HepG2 (cell line): ENCODE data around the gene EEF1AKMT4. TPM values are rescaled to one million over a fixed set of nuclear protein-coding genes. Genes with fewer than 3 reads are reported as not detected.
A peak's percentile ranks its signal among the peaks of the same experiment; 100 is the strongest.

Experiments
- ASH2L ChIP-seq: fragments of 300-600, 200-600 bp; sonication (generic); IDR thresholded peaks from 2 replicates; pipeline ENCODE4 v1.7.0; 2017; ENCODE audit warnings: low read depth, mild to moderate bottlenecking, moderate library complexity, mixed read lengths, low read length; ENCODE audit not compliant: insufficient read length
- ATRX ChIP-seq: sonication (generic); formaldehyde crosslinking; IDR thresholded peaks from 2 replicates; pipeline ENCODE4 v1.4.0; 2020; ENCODE audit warnings: missing genetic modification reagents, borderline replicate concordance
- CHCHD3 ChIP-seq: sonication (generic); formaldehyde crosslinking; IDR thresholded peaks from 2 replicates; pipeline ENCODE4 v1.8.0; 2022; ENCODE audit warnings: mild to moderate bottlenecking, missing genetic modification reagents, moderate library complexity
- DR1 ChIP-seq: sonication (generic); formaldehyde crosslinking; IDR thresholded peaks from 2 replicates; pipeline ENCODE4 v1.8.0; 2021; ENCODE audit warnings: mild to moderate bottlenecking, missing genetic modification reagents, inconsistent platforms
- HOXA7 ChIP-seq: sonication (generic); formaldehyde crosslinking; IDR thresholded peaks from 2 replicates; pipeline ENCODE4 v1.8.1; 2022; ENCODE audit warnings: mild to moderate bottlenecking, missing genetic modification reagents, moderate library complexity
- KLF9 ChIP-seq: IDR thresholded peaks from 2 replicates; pipeline ENCODE4 v1.6.1; 2016; ENCODE audit warnings: low read depth
- MATR3 ChIP-seq: sonication (generic); formaldehyde crosslinking; IDR thresholded peaks from 2 replicates; pipeline ENCODE4 v1.4.0; 2020; ENCODE audit warnings: missing genetic modification reagents
- NCOA2 ChIP-seq: sonication (generic); formaldehyde crosslinking; IDR thresholded peaks from 2 replicates; pipeline ENCODE4 v1.8.0; 2022; ENCODE audit warnings: inconsistent platforms
- NR1H2 ChIP-seq: sonication (generic); formaldehyde crosslinking; IDR thresholded peaks from 2 replicates; pipeline ENCODE4 v1.8.1; 2022; ENCODE audit warnings: low read depth, missing genetic modification reagents, borderline replicate concordance
- RBM22 ChIP-seq: fragments of 200-400 bp; formaldehyde crosslinking; optimal IDR thresholded peaks from 2 replicates; pipeline ENCODE3; 2017; ENCODE audit warnings: mild to moderate bottlenecking, low read length, moderate library complexity
- SYNCRIP ChIP-seq: fragments of 200-400 bp; formaldehyde crosslinking; IDR thresholded peaks from 2 replicates; pipeline ENCODE4 v1.6.1; 2018; ENCODE audit warnings: mild to moderate bottlenecking, low read depth, low read length; ENCODE audit not compliant: insufficient read depth
- TBX3 ChIP-seq: fragments of 450-650 bp; IDR thresholded peaks from 2 replicates; pipeline ENCODE4 v1.6.1; 2017; ENCODE audit warnings: antibody characterized with exemption, mild to moderate bottlenecking, inconsistent platforms, borderline replicate concordance
- THAP11 ChIP-seq: IDR thresholded peaks from 2 replicates; pipeline ENCODE4 v1.6.1; 2016; ENCODE audit warnings: missing biosample characterization, missing genetic modification reagents
- ZNF124 ChIP-seq: sonication (generic); formaldehyde crosslinking; IDR thresholded peaks from 2 replicates; pipeline ENCODE4 v1.4.0; 2020; ENCODE audit warnings: missing genetic modification reagents
- ZNF256 ChIP-seq: sonication (generic); formaldehyde crosslinking; conservative IDR thresholded peaks from 2 replicates; pipeline ENCODE4 v1.4.0; 2020; ENCODE audit warnings: missing genetic modification reagents
- ZNF337 ChIP-seq: sonication (generic); formaldehyde crosslinking; IDR thresholded peaks from 2 replicates; pipeline ENCODE4 v1.5.1; 2020; ENCODE audit warnings: missing genetic modification reagents, low read depth, mild to moderate bottlenecking, borderline replicate concordance
- ZNF629 ChIP-seq: sonication (generic); formaldehyde crosslinking; conservative IDR thresholded peaks from 2 replicates; pipeline ENCODE4 v1.5.0; 2020; ENCODE audit warnings: missing genetic modification reagents
- ZNF660 ChIP-seq: sonication (generic); formaldehyde crosslinking; IDR thresholded peaks from 2 replicates; pipeline ENCODE4 v1.5.1; 2020; ENCODE audit warnings: mild to moderate bottlenecking, low read depth, missing genetic modification reagents, borderline replicate concordance
- ZNF672 ChIP-seq: sonication (generic); formaldehyde crosslinking; IDR thresholded peaks from 2 replicates; pipeline ENCODE4 v1.8.1; 2022; ENCODE audit warnings: missing genetic modification reagents
- ZNF773 ChIP-seq: sonication (generic); formaldehyde crosslinking; IDR thresholded peaks from 2 replicates; pipeline ENCODE4 v1.4.0; 2020; ENCODE audit warnings: missing genetic modification reagents, borderline replicate concordance
- ZNF788 ChIP-seq: sonication (generic); formaldehyde crosslinking; IDR thresholded peaks from 2 replicates; pipeline ENCODE4 v1.5.0; 2020; ENCODE audit warnings: mild to moderate bottlenecking, missing genetic modification reagents, borderline replicate concordance
- polyA plus RNA-seq, 8 experiments: library from polyadenylated mRNA; depleted of rRNA in 3 of 8; stranded (reverse) in 7 of 8; unstranded in 1 of 8; fragments of >200 nt; fragmentation: Illumina TruSeq in 4 of 8; extraction: Trizol in 4 of 8; gene quantifications; 2 replicates each; pipeline versions ENCODE4 v1.2.1 to v1.2.3, GENCODE V29; 2011 to 2016; ENCODE audit warnings: low read depth in 4 of 8, missing spikeins in 1 of 8, mixed read lengths in 1 of 8; ENCODE audit not compliant: insufficient read depth in 1 of 8
- total RNA-seq, 5 experiments: library from RNA; depleted of rRNA; stranded (reverse); fragments of >200 nt; fragmentation: Illumina TruSeq; extraction: Trizol; gene quantifications; 2 replicates each; pipeline ENCODE4 v1.2.3, GENCODE V29; 2016; ENCODE audit warnings: low read depth in 1 of 5
- TF ChIP-seq, protein P1 (sequence below): sonication (generic); formaldehyde crosslinking; IDR thresholded peaks from 2 replicates; pipeline ENCODE4 v1.5.0; 2020; ENCODE audit warnings: mild to moderate bottlenecking, missing genetic modification reagents
- TF ChIP-seq, protein P2 (sequence below): sonication (generic); formaldehyde crosslinking; conservative IDR thresholded peaks from 2 replicates; pipeline ENCODE4 v1.8.1; 2023; ENCODE audit warnings: missing genetic modification reagents
- TF ChIP-seq, protein P3 (sequence below): sonication (generic); formaldehyde crosslinking; IDR thresholded peaks from 2 replicates; pipeline ENCODE4 v1.8.0; 2022; ENCODE audit warnings: missing genetic modification reagents, low read depth, mild to moderate bottlenecking, borderline replicate concordance
- TF ChIP-seq, protein P4 (sequence below): sonication (generic); formaldehyde crosslinking; IDR thresholded peaks from 2 replicates; pipeline ENCODE4 v1.5.0; 2020; ENCODE audit warnings: mild to moderate bottlenecking, low read depth, missing genetic modification reagents, borderline replicate concordance

EEF1AKMT4 gene
- total and polyA plus RNA-seq, 2 of the 13 experiments (the other 11 are each of a cell fraction or from before 2014, with no cell fraction given): 13.1 to 15.8 TPM

DNA sequence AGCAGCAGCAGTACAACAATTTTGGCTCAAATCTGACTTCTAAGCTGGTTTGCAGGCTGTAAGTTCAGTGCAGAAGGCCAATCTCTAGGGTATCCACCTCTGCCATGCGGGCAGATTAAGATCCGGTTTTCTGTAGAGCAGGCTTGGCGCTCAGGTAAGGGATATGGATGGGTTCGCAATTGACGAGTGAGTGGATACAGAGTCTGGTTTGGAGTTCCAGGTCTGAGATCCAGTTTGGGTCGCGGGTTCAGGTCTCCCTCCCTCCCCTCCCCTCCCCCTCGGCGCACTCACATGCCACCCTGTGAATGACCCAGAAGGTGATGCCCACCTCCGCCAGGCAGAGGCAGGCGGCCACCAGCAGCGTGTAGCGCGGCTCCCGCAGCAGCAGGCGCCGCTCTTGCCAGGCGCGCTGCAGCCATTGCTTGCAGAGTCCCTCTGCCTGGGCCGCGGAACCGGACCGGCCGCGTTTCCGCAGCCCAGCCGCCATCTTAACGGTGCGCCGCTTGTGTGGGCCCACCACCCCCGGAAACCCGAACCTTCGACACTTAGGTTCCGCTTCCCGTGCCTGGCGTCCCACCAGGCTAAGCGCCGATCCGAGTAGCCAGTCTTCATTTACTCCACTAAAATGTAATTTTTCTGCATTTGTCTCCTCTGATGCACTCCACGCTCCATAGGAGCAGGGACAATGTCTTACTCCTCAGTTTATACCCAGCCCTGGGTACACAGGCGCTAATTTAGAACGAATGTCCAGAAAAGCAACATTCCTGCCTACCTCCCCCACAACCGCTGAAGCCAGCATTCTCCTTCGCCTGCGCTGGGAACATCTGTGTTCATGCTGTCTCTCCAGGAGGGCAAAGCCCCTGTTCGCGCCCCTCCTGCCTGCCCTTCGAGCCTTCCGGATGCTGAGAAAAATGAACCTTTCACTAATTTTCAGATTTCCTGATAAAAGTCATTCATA lies 739 bp upstream of the EEF1AKMT4 start, which contains the start of gene ALG3 (continued):
- TF ChIP-seq MATR3 (CRISPR knock-in tag) (no peak), NCOA2 (CRISPR knock-in tag) (peak; percentile 54; the same call in 1 of the 2 replicates), KLF9 (CRISPR knock-in tag) (peak; percentile 78; the same call in 1 of the 2 replicates), HOXA7 (CRISPR knock-in tag) (no peak), ATRX (CRISPR knock-in tag) (0 out of 2 replicates have a peak, but pooled peaks have one; percentile 40), ZNF337 (CRISPR knock-in tag) (no peak), ZNF256 (CRISPR knock-in tag) (peak; percentile 74; the same call in 1 of the 2 replicates), THAP11 (CRISPR knock-in tag) (peak; percentile 90), DR1 (CRISPR knock-in tag) (peak; percentile 76; the same call in 1 of the 2 replicates), TBX3 (no peak), ZNF629 (CRISPR knock-in tag) (peak; percentile 38), ZNF672 (no peak), NR1H2 (CRISPR knock-in tag) (no peak), RBM22 (no peak), ZNF788 (CRISPR knock-in tag) (peak; percentile 85), ZNF124 (CRISPR knock-in tag) (no peak), ZNF773 (CRISPR knock-in tag) (peak; percentile 91), ZNF660 (CRISPR knock-in tag) (no peak), CHCHD3 (CRISPR knock-in tag) (no peak), ASH2L (peak; percentile 55), SYNCRIP (no peak)
- TF ChIP-seq, protein P1, sequence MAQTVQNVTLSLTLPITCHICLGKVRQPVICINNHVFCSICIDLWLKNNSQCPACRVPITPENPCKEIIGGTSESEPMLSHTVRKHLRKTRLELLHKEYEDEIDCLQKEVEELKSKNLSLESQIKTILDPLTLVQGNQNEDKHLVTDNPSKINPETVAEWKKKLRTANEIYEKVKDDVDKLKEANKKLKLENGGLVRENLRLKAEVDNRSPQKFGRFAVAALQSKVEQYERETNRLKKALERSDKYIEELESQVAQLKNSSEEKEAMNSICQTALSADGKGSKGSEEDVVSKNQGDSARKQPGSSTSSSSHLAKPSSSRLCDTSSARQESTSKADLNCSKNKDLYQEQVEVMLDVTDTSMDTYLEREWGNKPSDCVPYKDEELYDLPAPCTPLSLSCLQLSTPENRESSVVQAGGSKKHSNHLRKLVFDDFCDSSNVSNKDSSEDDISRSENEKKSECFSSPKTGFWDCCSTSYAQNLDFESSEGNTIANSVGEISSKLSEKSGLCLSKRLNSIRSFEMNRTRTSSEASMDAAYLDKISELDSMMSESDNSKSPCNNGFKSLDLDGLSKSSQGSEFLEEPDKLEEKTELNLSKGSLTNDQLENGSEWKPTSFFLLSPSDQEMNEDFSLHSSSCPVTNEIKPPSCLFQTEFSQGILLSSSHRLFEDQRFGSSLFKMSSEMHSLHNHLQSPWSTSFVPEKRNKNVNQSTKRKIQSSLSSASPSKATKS: no peak
- TF ChIP-seq, protein P2, sequence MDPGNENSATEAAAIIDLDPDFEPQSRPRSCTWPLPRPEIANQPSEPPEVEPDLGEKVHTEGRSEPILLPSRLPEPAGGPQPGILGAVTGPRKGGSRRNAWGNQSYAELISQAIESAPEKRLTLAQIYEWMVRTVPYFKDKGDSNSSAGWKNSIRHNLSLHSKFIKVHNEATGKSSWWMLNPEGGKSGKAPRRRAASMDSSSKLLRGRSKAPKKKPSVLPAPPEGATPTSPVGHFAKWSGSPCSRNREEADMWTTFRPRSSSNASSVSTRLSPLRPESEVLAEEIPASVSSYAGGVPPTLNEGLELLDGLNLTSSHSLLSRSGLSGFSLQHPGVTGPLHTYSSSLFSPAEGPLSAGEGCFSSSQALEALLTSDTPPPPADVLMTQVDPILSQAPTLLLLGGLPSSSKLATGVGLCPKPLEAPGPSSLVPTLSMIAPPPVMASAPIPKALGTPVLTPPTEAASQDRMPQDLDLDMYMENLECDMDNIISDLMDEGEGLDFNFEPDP (CRISPR knock-in tag): 0 out of 2 replicates have a peak, but pooled peaks have one; percentile 10
- TF ChIP-seq, protein P3, sequence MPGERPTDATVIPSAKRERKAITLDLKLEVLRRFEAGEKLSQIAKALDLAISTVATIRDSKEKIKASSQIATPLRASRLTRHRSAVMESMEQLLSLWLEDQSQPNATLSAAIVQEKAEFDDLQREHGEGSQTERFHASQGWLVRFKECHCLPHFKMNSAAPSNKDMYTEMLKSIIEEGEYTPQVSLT (CRISPR knock-in tag): no peak
- TF ChIP-seq, protein P4, sequence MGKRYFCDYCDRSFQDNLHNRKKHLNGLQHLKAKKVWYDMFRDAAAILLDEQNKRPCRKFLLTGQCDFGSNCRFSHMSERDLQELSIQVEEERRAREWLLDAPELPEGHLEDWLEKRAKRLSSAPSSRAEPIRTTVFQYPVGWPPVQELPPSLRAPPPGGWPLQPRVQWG (CRISPR knock-in tag): no peak
